GM12892 (cell line): ENCODE data around the gene KCNH8.
"Not testable (repeated sequence)": the region's sequence is repeated elsewhere in the genome, so short reads cannot be mapped to it uniquely, and the experiment has no call there.

Source experiments
- DNase-seq: peaks from one replicate; pipeline ENCODE4 v3.0.0; 2011; ENCODE audit not compliant: insufficient read length
- FAIRE-seq: peaks from 2 replicates; lab custom pipeline; 2011; peaks lifted over from hg19 to GRCh38; lab: Jason Lieb, UNC
- POLR2A ChIP-seq: IDR thresholded peaks from 2 replicates; pipeline ENCODE4 v1.6.1; 2011; ENCODE audit warnings: low read depth, low read length, control low read depth
- POLR2AphosphoS5 ChIP-seq: IDR thresholded peaks from 2 replicates; pipeline ENCODE4 v1.6.1; 2011; ENCODE audit warnings: low read depth, low read length, control low read depth
- TAF1 ChIP-seq: IDR thresholded peaks from 2 replicates; pipeline ENCODE4 v1.6.1; 2011; ENCODE audit warnings: low read depth, mild to moderate bottlenecking, control low read depth, low read length, borderline replicate concordance

The KCNH8 gene

DNA sequence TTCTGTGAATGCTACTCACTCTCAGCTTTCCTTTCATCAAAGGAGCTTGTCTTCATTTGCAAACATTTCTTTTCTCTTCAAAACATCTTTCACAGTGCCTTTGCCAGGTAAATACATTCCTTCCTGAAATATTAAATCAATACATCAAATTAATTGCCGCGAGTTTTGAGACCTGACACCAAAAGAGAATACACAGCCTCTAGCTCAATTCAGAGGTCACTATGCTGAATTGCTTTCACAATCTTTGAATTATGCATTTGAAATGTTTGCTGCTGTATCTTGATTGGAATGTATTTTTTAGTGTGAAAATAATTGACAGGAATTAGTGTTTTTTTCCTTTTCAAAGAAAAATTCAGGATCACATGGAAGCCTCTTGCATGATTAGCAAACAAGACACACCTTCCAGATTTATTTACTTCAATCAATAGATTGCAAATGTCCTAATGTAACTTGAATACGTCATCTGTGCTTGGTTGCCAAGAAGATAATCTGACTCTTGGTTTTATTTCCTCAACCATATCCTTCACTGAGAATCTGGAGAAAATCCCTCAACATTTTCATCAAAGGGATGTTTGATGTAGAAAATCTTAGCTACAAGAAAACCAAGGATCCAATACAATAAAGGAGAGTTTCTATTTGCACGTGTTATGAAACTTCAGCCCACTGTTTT, 83.6 kb downstream of the KCNH8 start:
- DNase-seq (no peak), FAIRE-seq (no peak)
- TF ChIP-seq TAF1 (no peak), POLR2A (no peak), POLR2AphosphoS5 (no peak)

DNA sequence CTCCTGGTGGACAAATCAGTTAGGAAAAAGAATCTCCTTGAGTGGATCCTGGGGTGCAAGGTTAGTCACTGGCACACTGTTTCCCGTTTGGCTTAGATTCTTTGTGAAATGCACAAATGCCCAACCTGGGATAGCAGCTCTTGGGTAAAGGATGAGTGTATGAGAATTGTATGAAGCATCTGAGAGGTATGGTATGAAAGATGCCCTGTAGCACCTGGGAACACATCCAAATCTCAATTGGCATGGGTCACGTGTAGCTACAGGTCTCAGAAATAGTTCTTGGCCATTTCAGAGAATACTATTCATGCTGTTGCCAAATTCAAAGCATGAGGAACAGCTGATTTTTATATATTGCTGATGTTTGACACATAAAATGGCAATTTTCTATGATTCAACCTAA, 84.3 kb downstream of the KCNH8 start:
- no peak for TF ChIP-seq POLR2A
- TF ChIP-seq TAF1 = no peak
- TF ChIP-seq POLR2AphosphoS5 = no peak

DNA sequence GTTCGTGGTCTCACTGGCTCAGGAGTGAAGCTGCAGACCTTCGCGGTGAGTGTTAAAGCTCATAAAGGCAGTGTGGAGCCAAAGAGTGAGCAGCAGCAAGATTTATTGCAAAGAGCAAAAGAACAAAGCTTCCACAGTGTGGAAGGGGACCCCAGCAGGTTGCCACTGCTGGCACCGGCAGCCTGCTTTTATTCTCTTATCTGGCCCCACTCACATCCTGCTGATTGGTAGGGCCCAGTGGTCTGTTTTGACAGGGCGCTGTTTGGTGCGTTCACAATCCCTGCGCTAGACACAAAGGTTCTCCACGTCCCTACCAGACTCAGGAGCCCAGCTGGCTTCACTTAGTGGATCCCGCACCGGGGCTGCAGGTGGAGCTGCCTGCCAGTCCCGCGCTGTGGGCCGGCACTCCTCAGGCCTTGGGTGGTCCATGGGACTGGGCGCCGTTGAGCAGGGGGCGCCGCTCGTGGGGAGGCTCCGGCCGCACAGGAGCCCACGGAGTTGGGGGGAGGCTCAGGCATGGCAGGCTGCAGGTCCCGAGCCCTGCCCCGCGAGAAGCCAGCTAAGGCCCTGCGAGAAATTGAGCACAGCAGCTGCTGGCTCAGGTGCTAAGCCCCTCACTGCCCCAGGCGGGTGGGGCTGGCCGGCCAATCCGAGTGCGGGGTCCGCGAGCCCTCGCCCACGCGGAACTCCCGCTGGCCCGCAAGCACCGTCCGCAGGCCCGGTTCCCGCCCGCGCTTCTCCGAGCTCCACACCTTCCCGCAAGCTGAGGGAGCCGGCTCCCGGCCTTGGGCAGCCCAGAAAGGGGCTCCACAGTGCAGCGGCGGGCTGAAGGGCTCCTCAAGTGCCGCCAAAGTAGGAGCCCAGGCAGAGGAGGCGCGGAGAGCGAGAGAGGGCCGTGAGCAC, 85.8 kb downstream of the KCNH8 start:
- FAIRE-seq, DNase-seq: not testable (repeated sequence)

More for the DNA sequence above, 84.3 kb downstream of the KCNH8 start:
- no peak for DNase-seq
- FAIRE-seq = no peak

DNA sequence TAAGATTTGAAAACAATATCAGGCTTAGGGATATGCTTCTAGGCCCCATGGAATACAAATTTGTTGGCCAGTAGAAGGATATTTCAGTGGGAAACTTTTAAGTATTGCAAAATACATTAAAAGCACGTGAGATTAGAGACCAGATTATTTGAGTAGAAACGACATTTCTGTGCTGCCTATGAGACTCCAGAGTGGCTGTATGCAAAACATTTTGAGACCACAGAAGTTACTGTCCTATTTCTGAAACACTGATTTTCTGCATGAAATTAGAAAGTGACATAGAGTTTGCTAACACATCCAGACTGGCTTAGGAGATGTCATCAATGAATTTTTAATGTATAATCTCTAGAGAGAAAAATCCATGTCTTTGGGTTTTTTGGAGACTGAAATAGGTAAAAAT, 99.8 kb downstream of the KCNH8 start:
- FAIRE-seq (no peak), DNase-seq (no peak)
- TF ChIP-seq TAF1 (no peak), POLR2A (no peak), POLR2AphosphoS5 (no peak)

DNA sequence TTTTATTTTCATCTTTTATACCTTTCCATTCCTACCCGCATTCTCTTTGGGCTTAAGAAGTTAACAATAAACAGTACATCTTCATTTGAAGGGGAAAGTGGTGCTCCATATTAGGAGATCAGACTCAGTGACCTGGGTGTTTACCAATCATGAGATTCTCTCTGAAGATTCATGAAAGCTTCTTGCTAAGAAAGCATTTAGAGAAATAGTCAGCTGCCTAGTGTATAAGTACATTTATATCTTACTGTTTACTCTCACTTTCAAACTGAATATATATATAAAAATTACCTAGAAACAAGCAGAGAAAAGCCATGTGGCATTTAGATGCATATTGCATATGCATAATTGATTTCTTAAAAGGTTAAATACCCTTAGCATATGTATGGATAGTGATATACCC, 100.5 kb downstream of the KCNH8 start:
- DNase-seq (no peak), FAIRE-seq (no peak)
- TF ChIP-seq POLR2AphosphoS5 = no peak
- TF ChIP-seq POLR2A = no peak
- no peak for TF ChIP-seq TAF1

DNA sequence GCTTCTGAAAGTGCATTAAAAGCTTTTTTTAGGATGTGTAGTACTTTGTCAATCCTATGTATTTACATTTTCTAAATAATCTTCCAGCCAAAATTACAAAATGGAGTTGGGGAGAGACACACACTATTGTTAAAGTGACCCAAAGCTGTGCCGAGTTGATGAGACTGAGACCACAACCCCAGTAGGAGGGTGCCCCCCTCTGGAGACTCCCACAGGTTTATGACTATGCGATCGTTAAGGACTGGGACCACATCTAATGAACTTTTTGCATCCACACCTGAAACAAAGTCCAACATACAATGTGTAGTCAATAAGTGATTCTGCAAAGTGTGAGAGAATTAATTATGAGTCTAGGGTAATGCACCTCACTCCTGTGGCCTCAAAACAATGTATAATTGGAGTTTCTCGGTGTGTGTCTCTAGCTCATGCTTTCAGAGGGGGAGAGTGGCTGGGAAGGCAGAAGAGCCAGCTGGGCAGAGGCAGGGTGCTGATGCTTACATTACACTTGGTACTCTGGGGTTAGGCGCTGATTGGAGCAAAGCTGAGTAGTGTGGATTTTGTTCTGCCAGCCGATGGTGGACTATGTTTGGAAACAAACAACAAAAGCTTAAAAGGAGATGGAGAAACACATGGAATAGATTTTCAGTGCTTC, 102.8 kb downstream of the KCNH8 start:
- FAIRE-seq = no peak
- TF ChIP-seq POLR2A = no peak
- no peak for TF ChIP-seq TAF1
- TF ChIP-seq POLR2AphosphoS5 = no peak

DNA sequence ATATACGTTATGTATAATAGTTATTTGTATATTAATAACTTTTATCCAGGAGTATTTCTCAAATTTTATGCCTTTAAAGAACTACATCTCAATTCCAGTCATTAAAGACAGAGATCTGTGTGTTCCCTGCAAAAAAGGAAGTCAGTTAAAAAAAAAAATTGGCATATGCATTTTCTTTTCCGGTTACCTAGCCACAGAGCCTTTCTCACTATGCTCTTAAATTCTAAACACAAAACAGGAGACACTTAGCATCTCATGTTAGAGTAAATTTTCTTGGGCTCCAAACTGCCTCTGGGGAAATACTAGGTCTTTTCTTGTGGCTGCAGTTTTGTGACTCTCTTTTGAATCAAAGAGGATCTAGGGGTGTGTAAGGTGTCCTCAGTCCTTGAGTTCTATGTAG, 105.9 kb downstream of the KCNH8 start:
- FAIRE-seq = no peak
- no peak for DNase-seq

More for the DNA sequence above, 102.8 kb downstream of the KCNH8 start:
- no peak for DNase-seq

DNA sequence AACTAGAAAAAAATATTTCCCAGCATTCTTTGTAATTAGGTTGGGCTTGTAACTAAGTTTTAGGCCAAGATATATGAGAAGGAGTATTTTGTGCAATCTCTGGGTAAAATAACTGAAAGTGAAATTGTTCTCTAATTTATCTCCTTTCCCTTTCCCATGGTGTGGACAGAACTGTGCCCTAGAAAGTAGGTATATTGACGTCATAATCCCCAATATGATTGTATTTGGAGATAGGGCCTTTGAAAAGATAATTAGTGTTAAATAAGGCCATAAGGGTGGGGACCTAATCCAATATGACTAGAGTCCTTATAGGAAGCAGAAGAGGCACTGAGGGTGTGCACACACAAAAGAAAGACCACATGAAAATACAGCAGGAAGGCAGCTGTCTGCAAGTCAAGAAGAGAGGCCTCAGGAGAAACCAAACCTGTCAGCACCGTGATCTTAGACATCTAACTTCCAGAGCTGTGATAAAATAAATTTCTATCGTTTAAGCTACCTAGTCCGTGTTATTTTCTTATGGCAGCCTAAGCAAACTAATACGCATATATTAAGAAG, 106.6 kb downstream of the KCNH8 start:
- TF ChIP-seq POLR2A (no peak), POLR2AphosphoS5 (no peak), TAF1 (no peak)
- DNase-seq (no peak), FAIRE-seq (no peak)

More for the DNA sequence above, 105.9 kb downstream of the KCNH8 start:
- no peak for TF ChIP-seq POLR2A
- no peak for TF ChIP-seq TAF1
- TF ChIP-seq POLR2AphosphoS5 = no peak

DNA sequence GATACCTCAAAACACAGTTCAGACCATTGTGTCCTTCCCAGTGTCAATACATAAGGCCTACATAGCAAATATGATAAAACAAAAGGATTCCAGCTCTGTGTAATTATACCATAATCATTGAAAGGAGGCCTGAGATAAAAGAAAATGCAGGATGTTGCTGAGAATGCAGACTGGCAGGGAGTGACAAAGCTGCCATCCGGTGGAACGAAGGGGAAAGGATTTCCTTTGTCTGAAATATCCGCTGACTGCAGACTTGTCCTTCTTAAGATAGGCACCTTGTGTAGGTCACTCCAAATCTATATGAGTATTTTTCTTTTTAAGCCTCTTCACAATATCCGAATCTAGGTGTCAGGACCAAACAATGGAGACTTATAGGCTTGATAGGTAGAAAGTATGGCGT, 108.0 kb downstream of the KCNH8 start:
- no peak for DNase-seq
- no peak for FAIRE-seq
- no peak for TF ChIP-seq TAF1

DNA sequence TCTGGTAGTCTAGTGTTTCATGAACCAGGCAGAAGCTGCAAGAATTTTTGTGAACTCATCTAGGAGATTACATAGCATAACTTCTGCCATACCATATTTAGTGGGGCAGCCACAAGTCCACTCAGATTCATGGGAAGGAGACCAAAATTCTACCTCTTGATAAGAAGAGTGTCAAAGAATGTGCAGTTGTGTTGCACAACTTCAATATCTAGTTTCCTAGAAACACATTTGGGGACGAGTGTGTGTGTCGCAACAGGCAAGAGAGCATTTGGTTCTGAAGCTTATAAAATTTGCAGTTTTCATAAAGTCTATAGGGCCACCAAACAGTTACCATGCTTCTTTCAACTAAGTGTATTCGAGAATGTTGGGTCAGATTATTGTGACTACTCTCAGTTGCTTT, 115.3 kb downstream of the KCNH8 start:
- FAIRE-seq = no peak
- TF ChIP-seq POLR2A = no peak
- TF ChIP-seq TAF1 = no peak
- no peak for TF ChIP-seq POLR2AphosphoS5
- no peak for DNase-seq

DNA sequence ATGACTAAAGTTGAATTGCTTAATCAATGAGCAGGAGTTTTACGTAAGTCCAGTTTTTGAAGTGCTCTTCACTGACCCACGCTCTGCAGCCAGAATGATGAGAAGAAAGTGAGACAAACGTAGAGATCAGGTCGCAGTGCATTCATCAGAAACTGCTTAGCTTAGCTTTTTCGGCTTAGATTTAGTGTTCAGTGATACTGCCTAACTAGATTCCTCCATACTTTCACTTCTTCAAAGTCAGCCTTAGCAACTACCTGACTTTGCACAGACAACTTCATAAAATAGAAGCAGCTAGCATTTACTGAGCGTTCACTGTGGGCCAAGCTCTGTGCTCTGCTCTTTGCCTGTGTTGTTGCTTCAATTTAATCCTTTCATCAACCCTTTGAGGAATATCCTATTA, 116.1 kb downstream of the KCNH8 start:
- no peak for DNase-seq
- no peak for FAIRE-seq
- TF ChIP-seq TAF1 = no peak
- no peak for TF ChIP-seq POLR2A
- TF ChIP-seq POLR2AphosphoS5 = no peak

DNA sequence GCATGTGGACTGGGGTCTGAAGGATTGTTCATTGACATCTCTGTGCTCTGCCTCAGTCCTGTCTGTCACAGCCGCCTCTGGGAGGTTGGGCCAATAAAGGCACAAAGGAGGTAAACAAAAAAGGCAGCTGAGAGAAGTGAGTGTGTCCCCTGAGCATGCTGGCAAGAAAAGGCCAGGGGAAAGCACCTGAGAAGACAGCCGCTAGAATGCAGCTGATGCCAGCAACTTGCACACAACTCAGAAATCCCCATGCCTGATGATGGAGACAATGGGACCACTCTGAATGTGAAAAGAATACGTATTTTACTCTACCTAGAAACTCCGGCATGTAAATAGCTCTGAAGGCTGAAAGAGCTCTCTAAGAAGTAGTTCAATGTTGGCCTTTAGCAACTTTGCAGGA, 118.7 kb downstream of the KCNH8 start:
- no peak for FAIRE-seq
- DNase-seq = no peak
- TF ChIP-seq POLR2AphosphoS5 (no peak), TAF1 (no peak), POLR2A (no peak)
